K562 (cell line): ENCODE measurements around the gene PGBD1. TPM values are rescaled to one million over a fixed set of nuclear protein-coding genes. Genes with fewer than 3 reads are reported as not detected.

Source experiments
- ATAC-seq: fragments of 200-7000 bp; cut with Tn5 transposase; 3 replicates; pipeline ENCODE4 v1.9.1; 2020; ENCODE audit warnings: moderate library complexity
- BruUV-seq: library from RNA; stranded (reverse); fragments of 400-500 nt; replicated peaks from 2 replicates; lab custom pipeline; 2021; lab: Mats Ljungman, UMichigan
- CTCF ChIA-PET: fragments of 300-600 bp; formaldehyde crosslinking; extraction: SDS; loops from one replicate; lab custom pipeline; 2021; ENCODE audit warnings: low intra/inter-chr PET ratio; lab: Yijun Ruan, JAX
- POLR2A ChIA-PET: fragments of 300-600, 350-650 bp; sonication (Branson Sonifier 250); formaldehyde crosslinking; extraction: SDS; loops from one replicate; lab custom pipeline; 2021; ENCODE audit warnings: antibody characterized with exemption, inconsistent platforms; lab: Yijun Ruan, JAX
- DNase-seq, 4 experiments: peaks; one replicate each; pipeline versions ENCODE4 v3.0.0 to v3.0.0-alpha.2; 2011 to 2018; ENCODE audit warnings: low spot score in 3 of 4, mixed read lengths in 3 of 4; ENCODE audit errors: extremely low read depth in 1 of 4
- FAIRE-seq: peaks from 2 replicates; lab custom pipeline; 2011; peaks lifted over from hg19 to GRCh38; lab: Jason Lieb, UNC
- H2AFZ ChIP-seq: 2 replicates; pipeline ENCODE4 v1.6.0; 2011; ENCODE audit warnings: low read depth, low read length, control low read depth, inconsistent platforms
- H3K27ac ChIP-seq: fragments of 200-600 bp; 3 replicates; pipeline ENCODE4 v1.8.0; 2011; ENCODE audit warnings: low read depth, mild to moderate bottlenecking, control low read depth, inconsistent platforms, low read length, moderate library complexity, mixed read lengths; ENCODE audit errors: extremely low read depth
- H3K27me3 ChIP-seq, 2 experiments: fragments of 300-600 bp in 1 of 2; 2 replicates in 1 of 2; 3 replicates in 1 of 2; pipeline versions ENCODE4 v1.6.0 to v1.8.0; 2011; ENCODE audit warnings: inconsistent platforms in 2 of 2, low read length in 2 of 2, mild to moderate bottlenecking in 1 of 2, mixed read lengths in 1 of 2, moderate library complexity in 1 of 2; ENCODE audit not compliant: control insufficient read depth in 2 of 2, insufficient read depth in 2 of 2
- H3K36me3 ChIP-seq: fragments of 300-600 bp; 3 replicates; pipeline ENCODE4 v1.8.0; 2011; ENCODE audit warnings: mild to moderate bottlenecking, low read length, inconsistent platforms; ENCODE audit not compliant: control insufficient read depth, insufficient read depth
- H3K4me1 ChIP-seq, 2 experiments: fragments of 200-600 bp in 1 of 2; replicated peaks in 1 of 2; 2 replicates in 1 of 2; 3 replicates in 1 of 2; pipeline versions ENCODE4 v1.5.1 to v1.8.0; 2011; ENCODE audit warnings: inconsistent platforms in 2 of 2, low read length in 2 of 2, mild to moderate bottlenecking in 1 of 2, mixed read lengths in 1 of 2, moderate library complexity in 1 of 2; ENCODE audit not compliant: control insufficient read depth in 2 of 2, insufficient read depth in 2 of 2
- H3K4me2 ChIP-seq: 2 replicates; pipeline ENCODE4 v1.6.1; 2011; ENCODE audit warnings: low read length, control low read depth, inconsistent platforms, mixed read lengths; ENCODE audit not compliant: insufficient read depth
- H3K4me3 ChIP-seq: fragments of 200-600 bp; sonication (generic), shearing (Covaris generic); 2 replicates; pipeline ENCODE4 v1.5.1; 2016; ENCODE audit warnings: control low read depth, inconsistent platforms
- H3K79me2 ChIP-seq: fragments of 200-600 bp; 3 replicates; pipeline ENCODE4 v1.8.0; 2011; ENCODE audit warnings: low read length, inconsistent platforms; ENCODE audit not compliant: control insufficient read depth, insufficient read depth
- H3K9ac ChIP-seq, 2 experiments: 2 replicates each; pipeline versions ENCODE4 v1.6.0 to v1.6.1; 2011; ENCODE audit warnings: low read depth in 2 of 2, low read length in 2 of 2, control low read depth in 1 of 2, inconsistent platforms in 1 of 2, mild to moderate bottlenecking in 1 of 2, mixed read lengths in 1 of 2; ENCODE audit not compliant: insufficient read depth in 1 of 2
- H3K9me1 ChIP-seq: one replicate; pipeline ENCODE4 v1.6.0; 2011; ENCODE audit warnings: inconsistent platforms, mild to moderate bottlenecking, low read length, moderate library complexity; ENCODE audit not compliant: control insufficient read depth, insufficient read depth
- H3K9me3 ChIP-seq: replicated peaks from 2 replicates; pipeline ENCODE4 v1.5.1; 2011; ENCODE audit warnings: low read depth, low read length, inconsistent platforms; ENCODE audit not compliant: control insufficient read depth, insufficient read depth
- H4K20me1 ChIP-seq: replicated peaks from 2 replicates; pipeline ENCODE4 v1.6.1; 2011; ENCODE audit warnings: low read length, inconsistent platforms, mixed read lengths; ENCODE audit not compliant: control insufficient read depth, insufficient read depth
- ATF7 ChIP-seq: fragments of 450-650 bp; IDR thresholded peaks from 2 replicates; pipeline ENCODE4 v1.7.1; 2014; ENCODE audit warnings: mild to moderate bottlenecking, moderate library complexity
- FOS ChIP-seq: IDR thresholded peaks from 3 replicates; pipeline ENCODE4 v1.6.1; 2011; ENCODE audit not compliant: insufficient read length; ENCODE audit errors: extremely low read depth
- MYC ChIP-seq, 2 experiments: fragments of 250-450 bp in 1 of 2; sonication (Bioruptor Pico) in 1 of 2; IDR thresholded peaks; 2 replicates each; pipeline versions ENCODE4 v1.5.1 to v1.6.1; 2012 to 2021; ENCODE audit warnings: low read depth in 2 of 2, borderline replicate concordance in 1 of 2, improper control_type of control experiment in 1 of 2, low read length in 1 of 2, mild to moderate bottlenecking in 1 of 2, moderate library complexity in 1 of 2
- NCOA1 ChIP-seq: fragments of 450-650 bp; IDR thresholded peaks from 2 replicates; pipeline ENCODE4 v1.6.1; 2016; ENCODE audit warnings: low read depth
- NRF1 ChIP-seq, 2 experiments: fragments of 450-650 bp; IDR thresholded peaks in 1 of 2; conservative IDR thresholded peaks in 1 of 2; 2 replicates each; pipeline ENCODE4 v1.6.1; 2014; ENCODE audit warnings: mild to moderate bottlenecking in 2 of 2
- PHF20 ChIP-seq: fragments of 450-650 bp; IDR thresholded peaks from 2 replicates; pipeline ENCODE4 v1.6.1; 2018; ENCODE audit not compliant: partially characterized antibody
- POLR2B ChIP-seq: fragments of 450-650 bp; IDR thresholded peaks from 2 replicates; pipeline ENCODE4 v1.6.1; 2018; ENCODE audit warnings: low read depth; ENCODE audit not compliant: partially characterized antibody
- RBM39 ChIP-seq: fragments of 200-400 bp; formaldehyde crosslinking; optimal IDR thresholded peaks from 2 replicates; pipeline ENCODE3; 2018; ENCODE audit warnings: low read depth, low read length
- TFAM ChIP-seq: fragments of 250-450 bp; sonication (Bioruptor Pico); conservative IDR thresholded peaks from 2 replicates; pipeline ENCODE4 v1.5.0; 2021; ENCODE audit warnings: mild to moderate bottlenecking, moderate library complexity
- ZBTB5 ChIP-seq: fragments of 450-650 bp; IDR thresholded peaks from 2 replicates; pipeline ENCODE4 v1.6.1; 2017; ENCODE audit warnings: antibody characterized with exemption
- ZNF197 ChIP-seq: fragments of 200-800 bp; sonication (Bioruptor generic); IDR thresholded peaks from 2 replicates; pipeline ENCODE4 v1.6.1; 2016; ENCODE audit warnings: low read depth, missing genetic modification characterization, missing compliant biosample characterization
- ZNF449 ChIP-seq: fragments of 250-450 bp; sonication (Bioruptor Pico); IDR thresholded peaks from 2 replicates; pipeline ENCODE4 v1.8.0; 2022; ENCODE audit warnings: moderate library complexity, mild to moderate bottlenecking, inconsistent platforms
- ZNF780A ChIP-seq: fragments of 250-450 bp; sonication (Bioruptor Pico); IDR thresholded peaks from 2 replicates; pipeline ENCODE4 v1.5.0; 2021; ENCODE audit warnings: mild to moderate bottlenecking
- WGBS: fragments of 100-300 bp; shearing (Covaris generic); methylation state at CpG from one replicate; pipeline ENCODE4 v1.1.6; 2016; ENCODE audit warnings: low coverage, mixed read lengths; ENCODE audit not compliant: insufficient coverage; ENCODE audit errors: missing lambda C conversion rate; 5-methylcytosine and 5-hydroxymethylcytosine counted together
- in situ Hi-C: fragments of 300-500 bp; cut with MboI; formaldehyde crosslinking; loops from 4 replicates; pipeline ENCODE4 v1.15.0; 2018; ENCODE audit warnings: inconsistent platforms, mixed read lengths
- intact Hi-C: fragments of 100-400 bp; cut with micrococcal nuclease; formaldehyde crosslinking; loops from 2 replicates; pipeline ENCODE4 v1.14.2; 2022
- polyA plus RNA-seq, 8 experiments: library from polyadenylated mRNA; depleted of rRNA in 4 of 8; stranded (reverse) in 5 of 8; unstranded in 3 of 8; fragments of >200 nt; fragmentation: Nextera tagmentation in 2 of 8; fragmentation: Illumina TruSeq in 1 of 8; extraction: Ambion mirVana in 2 of 8; extraction: Trizol in 1 of 8; gene quantifications; 2 replicates each; pipeline versions ENCODE4 v1.2.1 to v1.2.3, GENCODE V29; 2011 to 2014; ENCODE audit warnings: inconsistent platforms in 1 of 8, missing spikeins in 1 of 8
- total RNA-seq, 7 experiments: library from RNA; depleted of rRNA in 6 of 7; stranded (reverse); fragments of >200 nt in 6 of 7; fragmentation: Illumina TruSeq in 2 of 7; extraction: Trizol in 2 of 7; gene quantifications; 2 replicates each; pipeline versions ENCODE4 v1.2.1 to v1.2.3, GENCODE V29; 2011 to 2021; ENCODE audit warnings: low replicate concordance in 1 of 7
- TF ChIP-seq, protein P1 (sequence below): fragments of 450-650 bp; formaldehyde crosslinking; IDR thresholded peaks from 2 replicates; pipeline ENCODE4 v1.4.0; 2020; ENCODE audit warnings: mild to moderate bottlenecking, moderate library complexity
- TF ChIP-seq, protein P2 (sequence below): IDR thresholded peaks from 3 replicates; pipeline ENCODE4 v1.6.1; 2011; ENCODE audit warnings: borderline replicate concordance, mild to moderate bottlenecking; ENCODE audit not compliant: insufficient read length, insufficient read depth

The PGBD1 gene
- total and polyA plus RNA-seq, 9 of the 15 experiments (the other 6 are each of a cell fraction or from before 2014, with no cell fraction given), result 3.3 to 9.0 (median 7.3) TPM

DNA sequence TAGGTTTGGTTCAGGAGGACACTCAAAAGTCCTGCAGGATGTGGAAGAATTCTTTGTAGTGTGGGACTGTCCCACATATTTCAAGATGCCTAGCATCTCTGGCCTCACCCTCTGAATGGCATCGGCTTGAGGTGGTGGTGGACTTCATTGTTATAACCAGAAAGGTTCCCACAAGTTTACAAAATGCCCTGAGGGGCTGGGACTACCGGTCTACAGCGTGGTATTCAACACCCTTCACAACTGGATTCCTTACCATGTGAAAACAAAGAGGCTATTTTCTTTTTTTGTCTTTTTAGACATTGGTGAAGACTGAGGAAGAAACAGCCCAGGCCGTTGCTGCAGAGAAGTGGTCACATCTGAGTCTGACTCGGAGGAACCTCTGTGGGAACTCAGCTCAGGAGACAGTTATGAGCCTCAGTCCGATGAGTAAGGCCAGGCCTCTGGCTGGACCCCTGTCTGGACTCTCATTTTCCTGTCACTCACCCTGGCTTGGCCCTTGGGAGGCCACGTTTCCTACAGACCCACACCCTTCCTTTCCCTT, 15.2 kb downstream of the PGBD1 start (continued):
- TF ChIP-seq MYC (IDR thresholded peaks at IDR 0.05; ENCODE audit: low read depth, low read length) (no peak), MYC (CRISPR knock-in tag; IDR thresholded peaks at IDR 0.05; ENCODE audit: borderline replicate concordance, low read depth) (no peak), NCOA1 (no peak), ATF7 (no peak), NRF1 (conservative IDR thresholded peaks at IDR 0.05 in 1 of 2, IDR thresholded peaks at IDR 0.05 in 1 of 2) (no peak), ZNF449 (CRISPR knock-in tag) (no peak)

- Histone ChIP-seq H3K27ac (no peak overlapping the region), H3K4me3 (no peak overlapping the region), H3K9ac (no peak overlapping the region), H3K4me2 (no peak overlapping the region), H3K4me1 (peaks cover 0 to 13% of the 10 kb centered on the region in 2 experiments; a peak in 3 of 5 replicates), H2AFZ (no peak overlapping the region), H3K79me2 (no peaks in the 10 kb centered on the region), H3K36me3 (peaks cover 11% of the 10 kb centered on the region; the same call in 1 of the 3 replicates), H3K27me3 (no peaks in the 10 kb centered on the region), H3K9me3 (no peaks in the 10 kb centered on the region; the same call in 1 of the 2 replicates), H4K20me1 (no peaks in the 10 kb centered on the region), H3K9me1 (no peaks in the 10 kb centered on the region)
- ChIA-PET POLR2A (interaction anchor here (0.6 to 1.0 kb wide), 3 partner anchors 10 to 555 kb away, joined by 3 read pairs; no protein-coding TSS in a partner anchor), CTCF (no interaction called here)
- BruUV-seq, result no TSS peak
- ATAC-seq, result no peak
- in situ Hi-C loops, result no loop called here
- no peak for FAIRE-seq
- DNase-seq, result no peak
- intact Hi-C loops, result no loop called here
- 51% methylated on average over 3 of the region's 3 CpGs for WGBS
- TF ChIP-seq, protein P1, sequence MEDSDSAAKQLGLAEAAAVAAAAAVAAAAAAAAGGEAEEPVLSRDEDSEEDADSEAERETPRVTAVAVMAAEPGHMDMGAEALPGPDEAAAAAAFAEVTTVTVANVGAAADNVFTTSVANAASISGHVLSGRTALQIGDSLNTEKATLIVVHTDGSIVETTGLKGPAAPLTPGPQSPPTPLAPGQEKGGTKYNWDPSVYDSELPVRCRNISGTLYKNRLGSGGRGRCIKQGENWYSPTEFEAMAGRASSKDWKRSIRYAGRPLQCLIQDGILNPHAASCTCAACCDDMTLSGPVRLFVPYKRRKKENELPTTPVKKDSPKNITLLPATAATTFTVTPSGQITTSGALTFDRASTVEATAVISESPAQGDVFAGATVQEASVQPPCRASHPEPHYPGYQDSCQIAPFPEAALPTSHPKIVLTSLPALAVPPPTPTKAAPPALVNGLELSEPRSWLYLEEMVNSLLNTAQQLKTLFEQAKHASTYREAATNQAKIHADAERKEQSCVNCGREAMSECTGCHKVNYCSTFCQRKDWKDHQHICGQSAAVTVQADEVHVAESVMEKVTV (CRISPR knock-in tag), result no peak
- TF ChIP-seq ZNF780A, result no peak
- no peak for TF ChIP-seq FOS
- TF ChIP-seq, protein P2, sequence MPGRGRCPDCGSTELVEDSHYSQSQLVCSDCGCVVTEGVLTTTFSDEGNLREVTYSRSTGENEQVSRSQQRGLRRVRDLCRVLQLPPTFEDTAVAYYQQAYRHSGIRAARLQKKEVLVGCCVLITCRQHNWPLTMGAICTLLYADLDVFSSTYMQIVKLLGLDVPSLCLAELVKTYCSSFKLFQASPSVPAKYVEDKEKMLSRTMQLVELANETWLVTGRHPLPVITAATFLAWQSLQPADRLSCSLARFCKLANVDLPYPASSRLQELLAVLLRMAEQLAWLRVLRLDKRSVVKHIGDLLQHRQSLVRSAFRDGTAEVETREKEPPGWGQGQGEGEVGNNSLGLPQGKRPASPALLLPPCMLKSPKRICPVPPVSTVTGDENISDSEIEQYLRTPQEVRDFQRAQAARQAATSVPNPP, result no peak
- TF ChIP-seq PHF20, result no peak
- TF ChIP-seq TFAM (CRISPR knock-in tag), result no peak
- no peak for TF ChIP-seq ZNF197 (CRISPR knock-in tag)
- no peak for TF ChIP-seq POLR2B
- no peak for TF ChIP-seq RBM39
- TF ChIP-seq ZBTB5, result no peak
Measured at GRCh38 chr6:28303570-28303969, 22.2 kb downstream of the PGBD1 start.
